Muscle layer of duodenum (tissue), 2 donors: ENCODE data around the gene CDHR5.
"Not testable (repeated sequence)": the region's sequence is repeated elsewhere in the genome, so short reads cannot be mapped to it uniquely, and the experiment has no call there.

Source experiments
- H3K27ac ChIP-seq: one replicate; pipeline ENCODE4 v1.7.0; 2013; ENCODE audit warnings: mild to moderate bottlenecking, low read length
- H3K27me3 ChIP-seq: one replicate; pipeline ENCODE4 v1.7.0; 2013; ENCODE audit warnings: low read depth, mild to moderate bottlenecking, control low read depth, low read length
- H3K36me3 ChIP-seq, 2 donors: one replicate each; pipeline ENCODE4 v1.7.0; 2013; ENCODE audit warnings: low read length in 2 of 2, control low read depth in 1 of 2, mild to moderate bottlenecking in 1 of 2; ENCODE audit not compliant: insufficient read depth in 2 of 2, control insufficient read depth in 1 of 2
- H3K4me1 ChIP-seq, 2 donors: one replicate each; pipeline ENCODE4 v1.7.0; 2013; ENCODE audit warnings: low read length in 2 of 2, mild to moderate bottlenecking in 2 of 2, control low read depth in 1 of 2, moderate library complexity in 1 of 2; ENCODE audit not compliant: insufficient read depth in 2 of 2, control insufficient read depth in 1 of 2
- H3K4me3 ChIP-seq, 2 donors: one replicate each; pipeline ENCODE4 v1.7.0; 2013; ENCODE audit warnings: low read length in 2 of 2, low read depth in 1 of 2, mild to moderate bottlenecking in 1 of 2
- H3K9me3 ChIP-seq, 2 donors: one replicate each; pipeline ENCODE4 v1.7.0; 2013; ENCODE audit warnings: low read length in 2 of 2, control low read depth in 1 of 2, mild to moderate bottlenecking in 1 of 2; ENCODE audit not compliant: control insufficient read depth in 1 of 2
- donor health status: healthy.

CDHR5 gene

GRCh38 chr11:578276-579035 lies 46.3 kb downstream of the CDHR5 start:
- Histone ChIP-seq H3K9me3 (no peaks in the 10 kb centered on the region), H3K36me3 (peaks cover 6 to 12% of the 10 kb centered on the region in 2 donors), H3K4me3 (peak overlapping the region; percentile 85 to 93), H3K4me1 (peaks cover 23 to 50% of the 10 kb centered on the region in 2 donors), H3K27ac (no peak overlapping the region), H3K27me3 (no peaks in the 10 kb centered on the region)

GRCh38 chr11:577611-577894 lies 47.2 kb downstream of the CDHR5 start:
- Histone ChIP-seq H3K4me3 (peak overlapping the region; percentile 85 to 93), H3K27ac (peak overlapping the region; percentile 16), H3K36me3 (peaks cover 6 to 8% of the 10 kb centered on the region in 2 donors), H3K9me3 (no peaks in the 10 kb centered on the region), H3K27me3 (no peaks in the 10 kb centered on the region), H3K4me1 (peaks cover 23 to 55% of the 10 kb centered on the region in 2 donors)

GRCh38 chr11:576811-577610 lies 47.7 kb downstream of the CDHR5 start:
- Histone ChIP-seq H3K9me3 (no peaks in the 10 kb centered on the region), H3K27ac (peak overlapping the region; percentile 64), H3K4me1 (peaks cover 23 to 55% of the 10 kb centered on the region in 2 donors), H3K4me3 (peak overlapping the region; percentile 85 to 93), H3K36me3 (peaks cover 5 to 6% of the 10 kb centered on the region in 2 donors), H3K27me3 (no peaks in the 10 kb centered on the region)

GRCh38 chr11:575996-576768 lies 48.6 kb downstream of the CDHR5 start, which contains the start of gene PHRF1:
PHRF1 (plus strand) TSS chr11:576470; CDS start chr11:581513, 5,043 bp downstream.
- H3K27ac ChIP-seq = peak within 1 kb of the TSS; percentile 84
- H3K4me3 ChIP-seq = peak within 1 kb of the TSS; percentile 85 to 93
- peaks cover 23 to 55% of the 10 kb centered on the region in 2 donors for H3K4me1 ChIP-seq
- H3K36me3 ChIP-seq = no peaks in the 10 kb centered on the region
- no peaks in the 10 kb centered on the region for H3K27me3 ChIP-seq
- H3K9me3 ChIP-seq = no peaks in the 10 kb centered on the region

- no peaks in the 10 kb centered on the region for H3K9me3 ChIP-seq
- H3K36me3 ChIP-seq = no peaks in the 10 kb centered on the region
- H3K4me3 ChIP-seq = peak overlapping the region; percentile 30 to 76
- no peak overlapping the region for H3K27ac ChIP-seq
- no peaks in the 10 kb centered on the region for H3K27me3 ChIP-seq
- H3K4me1 ChIP-seq = peaks cover 23 to 54% of the 10 kb centered on the region in 2 donors
Measured at GRCh38 chr11:575313-575995, 49.3 kb downstream of the CDHR5 start.

- Histone ChIP-seq H3K36me3 (no peaks in the 10 kb centered on the region), H3K27me3 (no peaks in the 10 kb centered on the region), H3K4me1 (peaks cover 18 to 48% of the 10 kb centered on the region in 2 donors), H3K27ac (no peak overlapping the region), H3K4me3 (peak overlapping the region; percentile 30 to 76), H3K9me3 (no peaks in the 10 kb centered on the region)
Measured at GRCh38 chr11:574632-575312, 50.0 kb downstream of the CDHR5 start.

- H3K4me3 ChIP-seq = peak overlapping the region in 1 of 2 donors; percentile 3
- H3K27ac ChIP-seq = not testable (repeated sequence)
Measured at GRCh38 chr11:574031-574570, 50.7 kb downstream of the CDHR5 start.

GRCh38 chr11:573146-573759 lies 51.5 kb downstream of the CDHR5 start:
- H3K4me1 ChIP-seq = peaks cover 10 to 39% of the 10 kb centered on the region in 2 donors
- H3K27ac ChIP-seq = no peak overlapping the region
- H3K36me3 ChIP-seq = no peaks in the 10 kb centered on the region

More at GRCh38 chr11:574031-574570, 50.7 kb downstream of the CDHR5 start:
- not testable (repeated sequence) for H3K36me3 ChIP-seq, H3K27me3 ChIP-seq, H3K9me3 ChIP-seq
- peaks cover 11 to 45% of the 10 kb centered on the region in 2 donors for H3K4me1 ChIP-seq

GRCh38 chr11:571802-572185 lies 53.0 kb downstream of the CDHR5 start:
- Histone ChIP-seq H3K9me3 (no peaks in the 10 kb centered on the region), H3K27me3 (no peaks in the 10 kb centered on the region), H3K27ac (no peak overlapping the region), H3K4me3 (no peak overlapping the region), H3K4me1 (peaks cover 0 to 32% of the 10 kb centered on the region in 2 donors), H3K36me3 (no peaks in the 10 kb centered on the region)

More at GRCh38 chr11:573146-573759, 51.5 kb downstream of the CDHR5 start:
- Histone ChIP-seq H3K27me3 (no peaks in the 10 kb centered on the region), H3K4me3 (no peak overlapping the region), H3K9me3 (no peaks in the 10 kb centered on the region)
